ENCODE results near the gene PPFIA2.

The PPFIA2 gene

GRCh38 chr12:81465191-81465590 is 294.0 kb downstream of the PPFIA2 start:
- H3K27ac ChIP-seq, result no peak overlapping the region
- no peak for TF ChIP-seq CTCF (IDR thresholded peaks at IDR 0.05)
- H3K36me3 ChIP-seq, result no peaks in the 10 kb centered on the region
- H3K4me1 ChIP-seq (ENCODE audit: control insufficient read depth in 1 of 2, insufficient read depth in 1 of 2, low read depth in 1 of 2, low read length in 1 of 2), result no peaks in the 10 kb centered on the region
- H3K4me3 ChIP-seq (ENCODE audit: low read depth in 1 of 2, low read length in 1 of 2), result no peak overlapping the region
- H3K27me3 ChIP-seq, result no peaks in the 10 kb centered on the region
- H3K9me3 ChIP-seq, result no peaks in the 10 kb centered on the region

GRCh38 chr12:81461163-81461562 is 298.0 kb downstream of the PPFIA2 start:
- H3K9me3 ChIP-seq, result no peaks in the 10 kb centered on the region
- H3K4me1 ChIP-seq (ENCODE audit: control insufficient read depth in 1 of 2, insufficient read depth in 1 of 2, low read depth in 1 of 2, low read length in 1 of 2), result no peaks in the 10 kb centered on the region
- no peaks in the 10 kb centered on the region for H3K27me3 ChIP-seq
- TF ChIP-seq CTCF (IDR thresholded peaks at IDR 0.05), result no peak
- H3K36me3 ChIP-seq, result no peaks in the 10 kb centered on the region
- no peak overlapping the region for H3K4me3 ChIP-seq (ENCODE audit: low read depth in 1 of 2, low read length in 1 of 2)
- no peak overlapping the region for H3K27ac ChIP-seq

- no peak overlapping the region for H3K4me3 ChIP-seq (ENCODE audit: low read depth in 1 of 2, low read length in 1 of 2)
- no peak for TF ChIP-seq CTCF (IDR thresholded peaks at IDR 0.05)
- H3K27ac ChIP-seq, result no peak overlapping the region
- H3K9me3 ChIP-seq, result no peaks in the 10 kb centered on the region
- no peaks in the 10 kb centered on the region for H3K36me3 ChIP-seq
- H3K27me3 ChIP-seq, result no peaks in the 10 kb centered on the region
- H3K4me1 ChIP-seq (ENCODE audit: control insufficient read depth in 1 of 2, insufficient read depth in 1 of 2, low read depth in 1 of 2, low read length in 1 of 2), result no peaks in the 10 kb centered on the region
Measured at GRCh38 chr12:81450920-81451739, 308.0 kb downstream of the PPFIA2 start.

- no peak overlapping the region for H3K4me3 ChIP-seq (ENCODE audit: low read depth in 1 of 2, low read length in 1 of 2)
- H3K27ac ChIP-seq, result no peak overlapping the region
- H3K27me3 ChIP-seq, result no peaks in the 10 kb centered on the region
- no peaks in the 10 kb centered on the region for H3K36me3 ChIP-seq
- no peaks in the 10 kb centered on the region for H3K9me3 ChIP-seq
- no peaks in the 10 kb centered on the region for H3K4me1 ChIP-seq (ENCODE audit: control insufficient read depth in 1 of 2, insufficient read depth in 1 of 2, low read depth in 1 of 2, low read length in 1 of 2)
- TF ChIP-seq CTCF (IDR thresholded peaks at IDR 0.05), result no peak
Measured at GRCh38 chr12:81441629-81442028, 317.5 kb downstream of the PPFIA2 start.

- no peaks in the 10 kb centered on the region for H3K27me3 ChIP-seq
- H3K27ac ChIP-seq, result no peak overlapping the region
- no peaks in the 10 kb centered on the region for H3K9me3 ChIP-seq
- H3K4me1 ChIP-seq (ENCODE audit: control insufficient read depth in 1 of 2, insufficient read depth in 1 of 2, low read depth in 1 of 2, low read length in 1 of 2), result no peaks in the 10 kb centered on the region
- no peak overlapping the region for H3K4me3 ChIP-seq (ENCODE audit: low read depth in 1 of 2, low read length in 1 of 2)
- TF ChIP-seq CTCF (IDR thresholded peaks at IDR 0.05), result no peak
- H3K36me3 ChIP-seq, result no peaks in the 10 kb centered on the region
Measured at GRCh38 chr12:81440001-81440400, 319.1 kb downstream of the PPFIA2 start.
